Prostate gland (tissue), 2 donors: ENCODE measurements around the gene DYTN.

Experiments
- CTCF ChIP-seq, 4 experiments: fragments of 200-600 bp in 2 of 4; fragments of 450-650 bp in 2 of 4; sonication (generic) in 2 of 4; IDR thresholded peaks; 1 replicate in 3 of 4; 2 replicates in 1 of 4; pipeline ENCODE4 v1.5.1; 2016 to 2019; ENCODE audit warnings: antibody characterized with exemption in 4 of 4, mild to moderate bottlenecking in 2 of 4, moderate library complexity in 2 of 4
- POLR2A ChIP-seq: fragments of 450-650 bp; IDR thresholded peaks from one replicate; pipeline ENCODE4 v1.6.1; 2016; ENCODE audit warnings: antibody characterized with exemption, mild to moderate bottlenecking
- POLR2AphosphoS5 ChIP-seq: sonication (generic); formaldehyde crosslinking; IDR thresholded peaks from one replicate; pipeline ENCODE4 v1.6.1; 2017; ENCODE audit warnings: antibody characterized with exemption

DNA sequence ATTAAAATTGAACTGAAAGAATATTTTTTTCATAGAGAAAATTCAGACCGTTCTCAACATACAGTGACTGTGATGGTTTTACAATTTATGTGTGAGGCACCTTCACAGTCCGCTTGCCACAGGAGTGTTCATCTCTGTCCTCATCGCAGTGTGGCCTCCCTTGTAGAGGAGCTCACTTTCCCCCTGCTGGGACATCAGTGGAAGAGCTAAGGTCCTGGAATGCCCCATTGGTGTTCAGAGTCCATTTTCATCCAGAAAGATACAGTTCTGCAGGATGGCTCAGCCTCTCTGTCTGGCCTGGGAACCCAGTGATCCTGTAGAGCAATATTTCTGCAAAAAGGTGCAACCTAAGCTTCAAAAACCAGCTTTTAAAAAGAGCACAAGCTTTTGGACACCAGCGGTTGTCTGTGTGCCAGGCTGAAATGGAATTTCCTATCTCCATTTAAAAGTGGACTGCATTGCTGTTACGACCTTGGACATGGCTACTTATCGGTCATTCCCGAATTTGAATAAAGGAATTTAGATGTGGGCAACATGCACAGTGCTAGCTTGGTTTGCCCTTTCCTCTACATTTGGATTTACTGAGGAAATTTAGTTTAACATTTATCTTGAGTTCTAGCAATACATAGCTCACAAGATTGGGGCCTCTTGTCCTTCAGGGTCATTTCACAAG lies 102.6 kb downstream of the DYTN start:
- TF ChIP-seq CTCF (IDR thresholded peaks at IDR 0.05) (no peak), POLR2AphosphoS5 (no peak), POLR2A (no peak)
